Measurements from ENCODE around the gene ZNF823.

- TF ChIP-seq EZH2 (IDR thresholded peaks at IDR 0.05; ENCODE audit: borderline replicate concordance, low read length): no peak
- TF ChIP-seq, protein P1, sequence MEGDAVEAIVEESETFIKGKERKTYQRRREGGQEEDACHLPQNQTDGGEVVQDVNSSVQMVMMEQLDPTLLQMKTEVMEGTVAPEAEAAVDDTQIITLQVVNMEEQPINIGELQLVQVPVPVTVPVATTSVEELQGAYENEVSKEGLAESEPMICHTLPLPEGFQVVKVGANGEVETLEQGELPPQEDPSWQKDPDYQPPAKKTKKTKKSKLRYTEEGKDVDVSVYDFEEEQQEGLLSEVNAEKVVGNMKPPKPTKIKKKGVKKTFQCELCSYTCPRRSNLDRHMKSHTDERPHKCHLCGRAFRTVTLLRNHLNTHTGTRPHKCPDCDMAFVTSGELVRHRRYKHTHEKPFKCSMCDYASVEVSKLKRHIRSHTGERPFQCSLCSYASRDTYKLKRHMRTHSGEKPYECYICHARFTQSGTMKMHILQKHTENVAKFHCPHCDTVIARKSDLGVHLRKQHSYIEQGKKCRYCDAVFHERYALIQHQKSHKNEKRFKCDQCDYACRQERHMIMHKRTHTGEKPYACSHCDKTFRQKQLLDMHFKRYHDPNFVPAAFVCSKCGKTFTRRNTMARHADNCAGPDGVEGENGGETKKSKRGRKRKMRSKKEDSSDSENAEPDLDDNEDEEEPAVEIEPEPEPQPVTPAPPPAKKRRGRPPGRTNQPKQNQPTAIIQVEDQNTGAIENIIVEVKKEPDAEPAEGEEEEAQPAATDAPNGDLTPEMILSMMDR (conservative IDR thresholded peaks at IDR 0.05 in 1 of 2, IDR thresholded peaks at IDR 0.05 in 1 of 2; ENCODE audit: extremely low read depth in 1 of 2, insufficient read depth in 1 of 2, low read depth in 1 of 2, low read length in 2 of 2): no peak
Measured at GRCh38 chr19:11763611-11764010, 24.9 kb upstream of the ZNF823 start.

Data from mammary epithelial cell (primary cell).